ENCODE measurements around the gene MBNL3.

DNA sequence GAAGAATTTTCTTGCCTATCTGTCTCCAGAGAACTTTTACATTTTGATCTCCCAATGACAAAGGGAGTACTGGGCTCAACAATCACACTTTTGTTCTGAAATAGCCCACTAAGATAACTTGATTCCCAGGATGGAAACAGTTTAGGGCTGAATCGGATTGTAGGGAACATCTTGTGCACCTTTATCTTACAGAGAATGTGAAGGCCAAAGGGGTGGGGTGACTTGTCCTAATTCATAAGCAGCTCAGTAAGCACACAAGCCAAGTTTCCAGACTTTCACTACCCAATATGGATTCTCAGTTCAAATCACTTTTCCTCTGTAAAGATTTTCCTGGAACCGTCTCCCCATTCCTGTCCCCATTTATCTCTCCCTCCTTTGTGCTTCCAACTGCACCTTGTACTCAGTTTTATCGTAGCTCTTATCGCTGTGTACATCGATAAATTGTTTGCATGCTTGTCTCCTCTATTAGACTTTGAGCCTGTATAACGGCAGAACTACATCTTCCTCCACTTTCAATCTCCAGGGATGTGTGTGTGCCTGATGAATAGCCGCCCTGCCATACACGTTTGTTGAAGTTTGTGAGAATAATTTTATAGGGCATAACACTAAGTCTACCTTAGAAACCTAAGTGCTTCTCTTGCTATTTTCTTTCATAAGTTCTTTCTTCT is 77.4 kb downstream of the MBNL3 start:
- TF ChIP-seq, protein P1, sequence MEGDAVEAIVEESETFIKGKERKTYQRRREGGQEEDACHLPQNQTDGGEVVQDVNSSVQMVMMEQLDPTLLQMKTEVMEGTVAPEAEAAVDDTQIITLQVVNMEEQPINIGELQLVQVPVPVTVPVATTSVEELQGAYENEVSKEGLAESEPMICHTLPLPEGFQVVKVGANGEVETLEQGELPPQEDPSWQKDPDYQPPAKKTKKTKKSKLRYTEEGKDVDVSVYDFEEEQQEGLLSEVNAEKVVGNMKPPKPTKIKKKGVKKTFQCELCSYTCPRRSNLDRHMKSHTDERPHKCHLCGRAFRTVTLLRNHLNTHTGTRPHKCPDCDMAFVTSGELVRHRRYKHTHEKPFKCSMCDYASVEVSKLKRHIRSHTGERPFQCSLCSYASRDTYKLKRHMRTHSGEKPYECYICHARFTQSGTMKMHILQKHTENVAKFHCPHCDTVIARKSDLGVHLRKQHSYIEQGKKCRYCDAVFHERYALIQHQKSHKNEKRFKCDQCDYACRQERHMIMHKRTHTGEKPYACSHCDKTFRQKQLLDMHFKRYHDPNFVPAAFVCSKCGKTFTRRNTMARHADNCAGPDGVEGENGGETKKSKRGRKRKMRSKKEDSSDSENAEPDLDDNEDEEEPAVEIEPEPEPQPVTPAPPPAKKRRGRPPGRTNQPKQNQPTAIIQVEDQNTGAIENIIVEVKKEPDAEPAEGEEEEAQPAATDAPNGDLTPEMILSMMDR (IDR thresholded peaks at IDR 0.05), result no peak
- TF ChIP-seq POLR2A (IDR thresholded peaks at IDR 0.05) (no peak), POLR2AphosphoS5 (IDR thresholded peaks at IDR 0.05) (no peak), EP300 (IDR thresholded peaks at IDR 0.05) (no peak)
